Measurements from ENCODE around the gene NCBP3. TPM values are rescaled to one million over a fixed set of nuclear protein-coding genes. Genes with fewer than 3 reads are reported as not detected.

The NCBP3 gene
- total and polyA plus RNA-seq, 2 of the 8 experiments (the other 6 are each of a cell fraction or from before 2014, with no cell fraction given) = 19.6 to 46.1 TPM

GRCh38 chr17:3754066-3754457 lies 92.0 kb downstream of the NCBP3 start (continued):
- TF ChIP-seq CHD7 (IDR thresholded peaks at IDR 0.05; ENCODE audit: insufficient replicate concordance, low read length) = no peak
- TF ChIP-seq CBX5 (IDR thresholded peaks at IDR 0.05; ENCODE audit: low read depth, low read length) = no peak
- no peak for TF ChIP-seq ATF3 (IDR thresholded peaks at IDR 0.05; ENCODE audit: insufficient read depth, low read depth, low read length)
- no peak for TF ChIP-seq MAX (IDR thresholded peaks at IDR 0.05)
- TF ChIP-seq EP300 (IDR thresholded peaks at IDR 0.05; ENCODE audit: borderline replicate concordance in 1 of 2, low read depth in 2 of 2, low read length in 2 of 2) = no peak
- no peak for TF ChIP-seq KDM1A (IDR thresholded peaks at IDR 0.05; ENCODE audit: borderline replicate concordance, low read length)
- no peak for TF ChIP-seq KDM4A (IDR thresholded peaks at IDR 0.05; ENCODE audit: low read depth, low read length, severe bottlenecking)
- no peak for TF ChIP-seq POU5F1 (IDR thresholded peaks at IDR 0.05; ENCODE audit: low read depth, low read length)
- no peak for TF ChIP-seq EZH2 (IDR thresholded peaks at IDR 0.05; ENCODE audit: low read depth, low read length, severe bottlenecking)
- no peak for TF ChIP-seq RFX5 (IDR thresholded peaks at IDR 0.05; ENCODE audit: borderline replicate concordance, low read depth, low read length)
